NCI-H526 (cell line): ENCODE data around the gene HMX1.

Experiments used
- DNase-seq, 2 experiments: peaks; one replicate each; lab custom pipeline; 2025; lab: John Stamatoyannopoulos, UW

Gene HMX1

DNA sequence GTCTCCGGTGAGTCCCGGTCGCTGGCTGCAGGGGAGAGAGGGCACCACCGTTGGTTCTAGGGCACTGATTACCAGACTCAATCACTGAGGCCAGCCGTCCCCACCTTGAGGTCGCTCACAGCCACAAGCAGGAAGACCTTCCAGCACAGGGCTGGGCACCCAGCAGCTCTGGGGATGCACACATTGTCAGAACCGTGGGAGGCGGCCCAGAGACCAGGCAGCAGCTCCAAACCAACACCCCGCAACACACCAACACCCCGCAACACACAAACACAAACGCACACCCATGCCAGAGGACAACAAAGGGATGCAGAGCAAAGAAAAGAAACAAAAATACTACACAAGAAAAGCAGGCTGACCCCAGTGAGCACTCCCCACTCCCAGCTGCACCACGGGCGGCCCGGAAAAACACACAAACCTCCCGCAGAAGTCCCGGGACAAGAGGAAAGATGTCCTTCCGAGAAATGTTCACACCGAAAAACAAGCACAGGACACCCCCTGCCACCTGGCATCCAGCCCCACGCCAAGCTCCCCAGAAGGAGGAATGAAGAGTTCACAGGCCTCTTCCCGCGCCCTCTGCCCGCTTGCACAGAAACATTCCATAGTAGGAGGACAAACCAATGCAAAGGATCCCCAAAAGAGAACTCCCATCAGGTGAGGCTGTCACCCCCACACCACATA is 3.2 kb downstream of the HMX1 start:
- no peak for DNase-seq

DNA sequence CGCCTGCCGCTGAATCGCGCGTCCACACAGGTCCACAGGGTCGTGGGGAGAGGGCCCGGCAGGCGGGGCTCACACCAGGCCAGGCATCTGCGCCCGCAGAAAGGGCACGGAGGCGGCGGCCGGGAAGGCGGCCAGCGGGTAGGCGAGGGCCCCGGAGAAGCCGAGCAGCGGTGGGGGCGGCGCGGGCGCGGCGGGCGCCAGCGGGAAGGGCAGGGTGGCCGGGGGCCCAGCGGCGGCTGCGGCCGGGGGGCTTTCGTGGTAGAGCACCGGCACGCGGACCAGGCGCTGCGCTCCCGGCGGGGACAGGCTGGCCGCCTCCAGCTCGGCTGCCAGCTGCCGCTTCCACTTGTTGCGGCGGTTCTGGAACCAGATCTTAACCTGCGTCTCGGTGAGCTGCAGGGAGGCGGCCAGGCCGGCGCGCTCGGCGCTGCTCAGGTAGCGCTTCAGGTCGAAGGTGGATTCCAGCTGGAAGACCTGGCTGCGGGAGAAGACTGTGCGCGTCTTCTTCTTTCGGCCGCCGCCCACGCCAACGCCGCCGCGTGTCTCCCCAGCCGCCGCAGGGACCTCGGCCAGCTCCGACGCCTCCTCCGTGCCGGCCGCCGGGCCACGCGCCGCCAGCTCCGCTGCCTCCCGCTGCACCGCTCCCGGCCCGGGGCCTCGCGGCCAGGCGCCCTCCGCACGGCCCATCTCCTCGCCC is 3.9 kb downstream of the HMX1 start:
- DNase-seq, result no peak

DNA sequence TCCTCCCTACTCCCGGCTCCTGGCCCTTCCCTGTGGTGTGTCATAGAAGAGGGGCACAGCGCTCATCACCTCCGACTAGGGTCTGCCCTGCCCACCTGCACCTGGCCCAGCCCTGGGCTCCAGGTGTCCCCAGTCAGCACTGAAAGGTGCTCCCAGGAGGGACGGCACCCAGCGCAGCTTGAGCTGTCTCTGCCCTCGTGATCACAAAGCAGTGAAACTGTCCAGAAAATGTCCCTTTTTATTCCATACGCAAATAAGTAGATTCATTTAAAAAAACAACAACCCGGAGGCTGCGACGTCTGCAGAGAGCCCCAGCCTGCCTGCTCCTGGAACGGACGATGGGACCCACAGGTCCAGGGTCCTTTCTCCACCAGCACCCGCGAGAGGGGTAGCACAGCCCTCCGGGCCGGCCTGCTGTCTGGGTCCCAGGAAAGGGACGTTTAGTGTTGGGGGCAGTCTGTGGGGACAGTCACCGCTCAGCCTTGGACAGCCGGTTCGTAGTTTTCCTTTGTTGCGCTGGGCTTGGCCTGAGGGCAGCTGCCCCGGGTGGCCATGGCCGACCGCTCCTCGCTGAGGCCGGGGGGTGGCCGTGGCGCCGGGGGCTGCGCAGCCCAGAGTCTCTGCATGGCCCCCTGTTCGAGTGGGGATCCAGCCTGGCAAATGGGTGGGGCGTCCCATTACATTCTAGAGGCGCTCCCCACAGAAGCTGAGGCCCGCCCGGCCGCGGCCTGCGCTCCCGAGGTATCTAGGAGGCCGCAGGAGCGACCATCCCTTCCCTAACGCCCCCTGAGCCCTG is 4.6 kb downstream of the HMX1 start:
- DNase-seq, result no peak

DNA sequence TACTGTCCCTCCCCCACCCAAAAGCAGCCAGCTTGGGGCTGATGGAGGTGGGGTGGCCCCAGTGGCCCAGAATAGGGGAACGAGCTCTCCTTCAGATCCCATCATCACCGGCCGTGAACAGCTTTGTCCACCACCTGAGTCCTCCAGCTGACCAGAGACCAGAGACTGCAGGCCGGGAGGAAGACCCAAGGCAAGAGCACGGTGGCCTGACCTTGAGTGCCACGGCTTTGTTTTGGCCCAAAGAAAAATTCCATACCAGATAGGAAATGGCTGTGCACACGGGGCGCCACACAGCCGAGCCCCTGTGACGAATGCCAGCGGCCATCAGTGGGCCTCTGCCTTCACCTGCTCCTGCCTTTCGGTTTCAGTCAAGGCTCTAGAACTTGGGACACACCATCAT is 5.2 kb downstream of the HMX1 start:
- DNase-seq, result no peak

DNA sequence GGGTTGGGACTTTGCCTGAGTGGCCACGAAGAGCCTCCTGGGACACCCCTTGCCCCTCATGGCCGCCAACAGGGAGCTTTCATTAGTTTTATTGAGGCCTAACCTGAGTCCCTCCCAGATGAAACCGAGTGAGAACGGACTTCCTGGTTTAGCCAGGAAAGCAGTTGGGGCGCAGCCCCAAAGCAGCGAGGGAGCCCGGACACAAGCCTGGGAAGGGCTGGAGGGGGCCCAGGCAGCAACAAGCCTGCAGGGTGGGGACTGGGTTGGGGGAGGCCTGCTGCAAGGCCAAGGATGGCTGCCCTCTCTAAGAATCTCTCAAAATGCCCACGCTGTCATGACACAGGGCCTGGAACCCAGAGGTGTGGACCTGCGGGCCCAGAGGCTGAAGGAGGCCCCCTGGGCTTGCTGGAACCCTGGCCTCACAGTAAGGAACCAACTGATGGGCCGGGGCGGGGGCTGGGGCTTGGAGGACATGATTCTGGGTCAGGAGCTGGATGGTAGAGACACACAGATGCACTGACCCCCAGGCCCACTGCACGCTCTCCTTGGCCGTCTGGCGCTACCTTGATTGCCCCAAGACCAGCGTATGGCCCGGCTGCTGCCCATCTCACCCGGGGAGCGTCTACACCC is 5.8 kb downstream of the HMX1 start:
- no peak for DNase-seq

DNA sequence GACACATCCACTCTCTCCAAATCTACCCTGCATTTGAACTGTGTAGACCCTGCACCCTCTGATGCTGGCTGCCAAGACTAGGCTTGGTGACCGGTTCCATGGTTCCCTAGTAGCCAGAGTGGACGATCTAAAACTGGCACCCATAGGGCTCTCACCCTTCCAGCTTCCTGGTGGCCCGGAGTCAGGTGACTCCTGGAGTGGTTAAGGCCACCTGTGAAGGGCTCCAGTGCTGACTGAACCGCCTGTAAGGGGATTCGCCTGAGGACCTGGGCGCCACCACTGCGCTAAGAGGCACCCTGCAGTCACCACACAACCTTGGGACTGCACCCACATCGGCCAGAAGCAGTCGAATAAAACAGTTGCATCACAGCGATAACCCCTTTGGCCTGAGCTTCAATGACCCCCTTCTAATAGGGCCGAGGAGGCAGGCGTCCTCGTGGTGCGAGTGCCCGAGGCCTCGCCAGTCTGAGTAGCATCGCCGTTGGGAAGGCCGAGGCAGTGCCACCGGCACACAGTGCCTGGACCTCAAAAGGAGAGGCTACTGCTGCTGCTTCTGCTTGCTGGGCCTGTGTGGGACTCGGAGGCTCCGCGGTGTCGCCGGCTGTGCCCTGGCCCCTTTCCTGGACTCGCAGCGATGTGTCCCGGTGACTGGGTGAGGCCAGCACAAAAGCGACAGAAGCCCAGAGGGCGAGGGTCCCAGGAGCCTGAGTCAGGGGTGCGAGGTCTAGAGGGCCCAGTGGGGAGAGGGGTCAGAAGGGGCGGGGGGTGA is 6.5 kb downstream of the HMX1 start:
- no peak for DNase-seq

DNA sequence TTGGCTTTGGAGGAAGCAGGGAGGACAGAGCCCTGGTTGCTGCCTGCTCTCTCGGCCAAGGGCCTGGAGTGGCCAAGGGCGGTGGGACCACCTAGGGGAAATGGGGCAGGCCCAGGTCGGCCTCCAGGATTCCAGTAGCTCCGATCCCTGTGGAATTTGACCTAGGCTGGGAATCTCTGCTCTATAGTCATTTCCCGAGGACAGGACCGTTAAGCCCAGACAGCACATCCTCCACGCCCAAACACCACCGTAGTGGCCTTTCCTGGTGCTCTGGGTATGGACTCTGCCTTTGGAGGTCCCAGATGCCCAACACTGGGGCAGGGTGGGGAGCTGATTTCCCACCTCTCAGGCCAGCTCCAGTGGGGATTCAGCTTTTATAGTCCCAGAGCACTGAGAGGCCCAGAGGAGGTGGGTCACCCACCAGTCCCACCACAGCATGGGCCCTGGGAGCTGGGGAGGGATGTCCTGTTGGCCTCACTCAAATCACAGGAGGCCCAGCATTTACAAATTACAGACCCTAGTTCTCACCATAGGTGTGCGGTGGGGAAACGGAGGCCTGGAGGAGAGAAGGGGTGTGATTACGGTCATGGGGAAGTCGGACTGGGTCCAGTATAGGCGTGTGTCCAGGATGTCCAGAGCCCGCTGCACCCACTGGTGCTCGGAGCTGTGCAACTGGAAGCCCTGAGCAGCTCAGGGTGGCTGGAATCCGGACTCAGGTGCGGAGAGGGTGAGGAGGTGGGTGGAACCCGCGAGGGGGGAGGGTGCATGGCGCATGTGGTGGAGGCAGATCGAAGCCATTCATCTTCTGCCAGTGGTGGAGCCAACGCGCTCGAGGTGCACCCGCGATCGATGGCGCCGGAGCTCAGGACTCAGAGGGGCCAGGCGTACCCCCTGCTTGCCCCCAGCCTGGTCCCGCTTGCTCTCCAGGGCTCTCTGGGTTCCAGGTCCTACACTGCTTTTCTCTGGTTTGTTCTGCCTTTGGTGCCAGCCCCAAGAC is 7.7 kb downstream of the HMX1 start:
- DNase-seq, result no peak

DNA sequence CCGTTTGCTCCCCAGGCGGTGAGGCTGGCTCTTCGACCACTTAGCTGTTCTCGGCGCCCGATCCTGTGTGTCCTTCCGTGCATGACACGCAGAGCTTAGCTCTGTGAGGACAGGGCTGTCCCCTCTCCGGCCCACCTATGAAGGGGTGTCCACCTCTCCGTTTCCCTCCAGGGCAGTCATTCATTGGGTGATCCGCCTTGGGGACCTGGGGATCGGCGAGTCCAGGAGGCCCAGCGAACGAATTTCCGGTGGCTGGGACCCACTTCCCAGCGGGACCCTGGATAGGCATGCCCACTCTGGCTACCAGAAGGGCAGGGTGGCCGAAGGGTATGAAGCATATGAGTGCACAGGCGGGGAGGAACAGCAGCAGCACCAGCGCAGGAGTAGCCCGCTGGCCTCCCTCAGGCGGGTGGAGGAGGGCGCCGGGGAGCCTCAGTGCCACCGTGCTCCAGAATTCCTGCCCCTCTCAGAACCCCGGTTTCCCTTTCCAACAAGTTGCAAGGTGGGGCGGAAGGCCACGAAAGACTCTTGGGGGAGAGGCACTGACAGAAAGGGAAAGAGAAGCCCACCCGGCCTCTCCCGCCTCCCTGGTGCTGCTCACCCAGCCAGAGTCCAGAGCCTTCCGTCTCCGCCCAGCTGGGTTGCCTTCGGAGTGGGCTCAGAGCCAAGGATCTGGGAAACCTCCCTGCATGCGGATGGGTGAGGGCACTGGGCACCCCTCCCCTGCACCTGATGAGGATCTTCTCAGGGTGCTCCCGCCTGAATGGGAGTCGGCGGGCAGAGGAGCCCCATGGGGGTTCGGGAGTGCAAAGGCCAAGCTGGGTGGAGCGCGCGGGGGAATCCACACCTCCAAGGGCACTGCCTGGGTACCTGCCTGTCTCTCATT is 8.6 kb downstream of the HMX1 start:
- DNase-seq, result no peak

DNA sequence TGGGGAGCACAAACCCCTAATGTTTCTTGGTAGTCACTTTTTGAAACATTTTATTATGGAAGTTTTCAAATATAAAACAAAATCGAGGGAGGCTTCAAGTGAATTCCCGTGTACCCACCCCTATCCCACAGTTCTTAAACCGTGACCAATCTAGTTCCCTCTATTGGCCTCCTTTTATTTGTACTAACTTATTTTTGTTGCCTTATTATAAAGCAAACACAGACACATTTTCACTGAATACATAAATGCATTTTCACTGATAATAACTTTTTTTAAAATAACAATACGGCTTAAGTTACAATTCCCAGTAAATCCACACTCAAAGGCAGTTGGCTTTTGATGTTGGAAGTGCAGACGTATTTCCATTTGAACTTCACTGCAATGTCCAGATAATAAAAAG is 9.3 kb downstream of the HMX1 start:
- DNase-seq, result no peak

DNA sequence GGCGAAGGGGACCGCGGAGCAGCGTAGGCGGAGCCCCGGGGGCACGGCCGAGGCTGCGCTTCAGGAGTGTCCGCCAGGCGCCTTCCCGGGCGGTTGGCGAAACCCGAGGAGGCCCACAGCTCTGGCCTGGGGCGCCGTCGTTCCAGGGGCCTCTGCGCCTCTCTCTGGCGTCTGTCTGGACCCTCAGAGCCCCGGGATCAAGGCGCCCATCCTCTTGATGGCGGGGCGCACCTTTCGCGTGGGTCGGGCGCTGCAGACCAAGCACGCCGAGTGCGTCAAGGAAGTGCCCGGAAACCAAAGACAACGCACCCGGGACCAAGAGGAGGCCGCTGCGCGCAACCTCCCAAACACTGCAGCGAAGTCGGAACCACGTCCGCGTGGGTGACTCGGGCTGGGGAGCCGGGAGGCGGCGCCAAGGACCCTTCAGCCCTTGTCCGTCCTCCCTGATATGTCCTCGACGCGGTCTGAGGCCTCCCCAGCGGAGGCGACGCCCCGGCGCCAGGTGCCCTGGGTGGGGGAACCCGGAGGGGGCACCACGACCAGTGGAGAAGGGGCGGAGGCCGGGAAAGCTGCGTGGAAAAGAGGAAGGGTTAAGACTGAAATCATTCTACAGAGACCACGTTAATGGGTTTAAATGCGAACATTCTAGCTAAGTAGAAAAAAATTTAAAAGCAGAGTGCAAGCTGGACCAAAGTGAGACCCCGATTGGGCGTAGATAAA is 9.9 kb downstream of the HMX1 start:
- no peak for DNase-seq

DNA sequence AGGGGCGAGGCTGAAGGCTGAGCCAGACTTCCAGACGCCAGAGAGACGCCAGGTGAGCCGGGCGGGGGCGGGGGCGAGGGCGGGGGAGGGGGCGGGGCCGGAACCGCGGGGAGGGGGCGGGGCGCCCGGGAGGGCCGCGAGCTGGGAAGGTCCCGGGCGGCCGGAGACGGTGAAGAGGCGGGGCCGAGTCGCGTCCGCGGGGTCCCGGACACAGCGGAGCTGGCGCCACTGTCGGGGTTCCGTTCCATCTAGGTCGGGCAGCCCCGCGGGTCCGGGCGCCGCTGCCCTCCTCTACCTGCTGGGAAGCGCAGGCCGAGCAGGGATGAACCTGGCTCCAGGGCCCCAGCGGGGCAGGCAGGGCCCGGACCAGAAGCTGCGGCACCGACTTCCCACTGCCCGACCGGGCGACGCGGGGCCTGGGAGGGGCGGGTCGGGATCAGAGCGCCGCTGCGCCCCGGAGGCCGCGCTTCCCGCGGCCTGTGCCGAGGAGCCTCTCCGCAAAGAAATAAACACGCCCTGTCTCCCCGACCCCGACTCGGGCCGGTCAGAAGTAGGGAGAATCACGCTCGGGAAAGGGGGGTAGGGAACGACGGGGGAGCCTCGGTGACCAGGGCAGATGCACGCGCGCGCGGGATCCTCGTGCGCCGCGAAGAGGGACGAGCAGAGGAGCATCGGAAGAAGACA is 10.6 kb downstream of the HMX1 start:
- DNase-seq, result peak in 1 of 2 experiments; percentile 59

DNA sequence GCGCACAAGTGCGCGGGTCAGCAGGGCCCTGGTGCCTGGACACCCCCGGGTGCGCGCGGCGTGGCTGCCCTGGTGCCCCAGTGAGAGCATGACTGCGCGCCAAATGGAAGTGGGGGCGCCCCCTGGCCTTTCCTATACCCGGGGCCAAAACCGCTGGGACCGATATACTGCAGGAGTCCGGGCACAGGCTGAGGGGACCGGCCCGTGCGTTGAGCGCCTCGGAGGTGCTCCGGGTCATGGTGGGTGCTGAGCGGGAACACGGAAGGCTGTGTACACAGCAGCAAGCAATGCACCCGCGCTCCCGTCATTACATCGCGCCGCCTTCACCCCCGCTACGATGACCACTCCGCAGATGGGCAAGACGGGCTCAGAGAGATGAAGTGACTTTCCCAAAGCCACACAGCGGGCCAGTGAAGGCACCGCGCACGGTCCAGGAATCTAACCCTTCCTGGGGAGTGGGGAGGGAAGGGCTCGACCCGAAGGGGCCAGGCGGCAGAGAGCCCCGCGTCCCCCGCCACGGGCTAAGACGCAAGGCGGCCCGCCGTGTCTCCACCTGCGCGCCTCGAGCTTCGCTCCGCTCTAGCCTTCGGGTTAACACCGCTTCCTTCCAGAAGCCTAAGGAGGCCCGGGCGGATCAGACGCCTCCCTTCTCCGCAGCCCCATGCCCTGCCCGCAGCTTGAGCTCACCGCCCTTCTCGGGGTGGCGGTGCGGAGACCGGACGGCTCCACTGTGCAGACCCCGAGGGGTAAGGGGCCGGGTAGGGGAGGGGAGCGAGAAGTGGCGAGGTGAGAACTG is 11.3 kb downstream of the HMX1 start:
- DNase-seq, result no peak

DNA sequence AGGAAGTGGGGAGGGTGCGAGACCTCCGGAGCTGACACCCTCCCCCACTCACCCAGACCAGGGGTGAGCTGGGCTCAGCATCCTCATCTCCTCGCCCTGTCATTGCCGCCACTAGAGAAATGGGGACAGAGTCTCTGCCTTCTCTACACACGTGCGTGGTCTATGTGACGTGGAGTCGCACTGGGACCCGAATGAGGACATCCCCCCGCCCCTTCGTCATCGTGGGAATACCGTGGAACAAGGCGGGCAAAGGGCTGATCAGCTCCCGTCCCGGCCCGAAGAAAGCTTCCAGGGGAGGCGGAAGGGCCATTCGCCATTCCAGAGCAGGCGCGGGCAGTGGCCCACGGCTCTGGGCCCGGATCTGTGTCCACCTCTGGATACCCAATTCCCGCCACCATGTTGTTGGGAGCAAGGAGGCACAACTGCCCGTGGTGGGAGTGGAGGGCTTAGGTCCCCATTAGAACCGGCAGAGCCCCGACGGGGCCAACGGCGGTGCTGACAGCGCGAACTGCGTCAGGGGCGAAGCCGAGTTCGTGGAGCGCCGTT is 12.0 kb downstream of the HMX1 start:
- DNase-seq, result no peak

DNA sequence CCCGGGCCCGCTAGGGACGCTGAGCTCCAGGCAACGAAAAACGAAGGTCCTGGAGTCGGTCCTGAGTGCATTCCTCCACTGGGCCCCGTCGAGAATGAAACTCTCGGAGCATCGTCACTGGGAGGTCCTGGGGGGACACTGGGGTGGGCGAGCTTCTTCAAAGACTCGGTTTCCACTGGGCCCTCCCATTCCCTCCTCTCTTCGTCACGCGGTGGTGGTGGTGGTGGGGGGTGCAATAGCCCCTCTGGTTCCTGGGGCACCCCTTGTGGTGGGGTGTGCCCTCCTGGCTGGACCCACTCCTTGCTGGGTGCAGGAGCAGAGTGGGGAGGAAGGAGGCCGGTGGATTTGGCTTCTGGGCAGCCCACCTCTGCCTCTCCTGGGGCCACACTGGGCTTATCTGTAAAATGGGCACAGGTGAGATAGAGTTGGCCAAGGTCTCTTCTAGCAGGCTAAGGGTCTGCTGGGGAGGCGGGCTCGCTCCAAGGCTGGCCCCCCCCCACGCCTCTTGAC is 12.9 kb downstream of the HMX1 start:
- DNase-seq, result no peak

DNA sequence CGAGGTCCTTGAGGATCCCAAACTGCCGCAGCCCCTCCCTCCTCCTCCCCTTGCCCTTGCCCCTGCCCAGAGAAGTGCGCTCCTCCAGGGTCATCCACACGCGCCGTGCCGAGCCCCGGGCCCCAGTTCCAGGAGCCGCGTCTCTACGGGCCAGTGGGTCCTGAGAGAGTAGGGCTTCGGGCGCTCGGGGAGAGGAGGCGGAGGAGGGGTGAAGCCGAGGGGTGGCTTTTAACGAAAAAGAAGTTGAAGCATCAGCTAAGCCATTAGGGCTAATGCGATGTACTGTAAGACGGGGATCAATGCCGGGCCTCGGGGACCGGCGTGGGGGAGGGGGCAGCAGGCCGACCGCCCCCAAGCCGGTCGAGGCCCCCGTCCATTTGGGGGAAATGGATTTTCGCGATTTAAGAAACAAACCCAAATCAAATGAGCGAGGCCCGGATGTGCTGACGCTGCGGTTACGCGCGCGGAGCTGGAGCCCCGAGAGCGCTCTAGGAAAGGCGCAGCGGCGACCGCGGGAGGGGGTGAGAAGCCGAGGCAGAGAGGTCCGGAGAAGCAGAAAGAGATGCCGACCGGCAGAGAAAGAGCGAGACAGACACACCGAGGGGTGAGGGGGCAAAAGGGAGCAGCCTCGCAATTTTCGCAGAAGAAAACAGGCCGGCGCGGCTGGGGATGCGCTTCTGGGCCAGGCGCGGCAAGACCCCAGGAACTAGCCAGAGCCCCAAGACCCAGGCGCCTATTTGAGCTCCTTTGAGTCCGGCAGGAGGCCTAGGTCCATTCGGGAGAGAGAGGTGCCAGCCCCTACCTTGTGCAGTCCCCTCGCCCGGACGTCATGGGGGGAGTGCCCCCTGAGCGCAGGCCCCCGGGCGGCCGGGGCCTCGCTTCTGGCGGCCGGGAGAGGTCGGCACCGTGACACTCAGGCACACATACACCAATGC is 13.6 kb downstream of the HMX1 start:
- no peak for DNase-seq
